ENCODE measurements around the gene PTPRU.

Gene PTPRU

DNA sequence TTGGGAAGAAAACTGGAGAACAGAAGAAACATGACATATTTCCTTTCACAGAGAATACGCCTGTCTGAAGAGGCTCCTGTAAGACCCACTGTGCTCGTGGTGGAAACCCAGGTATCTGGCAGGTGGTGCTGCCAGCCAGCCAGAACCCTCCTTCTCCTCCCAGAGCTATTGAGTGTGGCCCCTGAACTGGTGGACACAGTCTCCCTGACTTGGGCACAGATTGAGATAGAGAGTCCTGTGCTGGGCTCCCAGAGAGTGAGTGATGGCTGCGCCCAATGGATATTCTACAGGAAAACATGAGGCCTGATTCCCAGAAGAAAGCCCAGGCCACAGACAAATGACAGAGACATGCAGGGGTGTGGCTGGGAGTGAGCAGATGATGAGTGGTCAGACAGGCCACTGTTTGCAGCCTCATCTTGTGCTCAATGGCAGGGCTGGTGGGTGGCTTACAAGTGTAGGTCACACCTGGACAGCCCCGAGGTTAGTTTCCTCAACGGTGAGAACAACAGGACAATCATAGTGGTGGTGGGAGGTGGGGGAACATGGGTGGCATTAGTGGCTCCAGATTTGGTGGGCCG lies 127.9 kb downstream of the PTPRU start:
- no peak for DNase-seq (ENCODE audit: low read depth, low spot score)

DNA sequence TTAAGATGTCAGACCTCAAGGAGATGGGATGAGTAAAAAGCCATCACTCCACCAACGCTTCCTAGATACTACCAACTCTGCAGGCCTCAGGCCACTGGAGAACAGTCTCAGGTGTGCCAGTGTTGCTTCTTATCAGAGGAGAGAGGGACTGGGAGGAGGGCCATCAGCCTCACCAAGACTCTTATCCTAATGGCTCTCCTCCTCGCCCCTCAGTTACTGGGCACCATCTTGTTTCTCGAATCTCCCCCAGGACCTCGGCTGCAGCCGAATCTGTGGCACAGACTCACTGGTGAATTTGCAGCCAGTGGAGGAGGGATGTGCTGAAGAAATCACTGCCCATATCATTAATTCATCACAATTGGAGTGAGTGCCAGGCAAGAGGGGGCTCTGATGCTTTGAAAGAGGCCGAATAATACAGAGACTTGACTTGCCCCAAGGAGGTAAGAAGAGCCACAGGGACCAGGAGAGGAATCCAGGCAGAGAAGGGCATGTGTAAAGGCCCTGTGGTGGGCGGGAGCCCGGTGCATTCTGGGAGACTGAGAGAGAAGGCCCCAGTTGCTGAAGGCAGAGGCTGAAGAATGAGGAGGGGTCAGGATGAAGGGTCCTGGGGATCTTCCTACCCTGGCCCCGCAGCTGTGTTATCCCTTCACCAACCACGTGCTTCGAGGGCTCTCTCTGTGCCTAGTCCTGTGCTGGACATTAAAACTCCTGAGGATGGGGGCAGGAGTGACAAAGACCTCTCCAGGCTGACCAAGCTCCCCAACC lies 129.8 kb downstream of the PTPRU start:
- DNase-seq (ENCODE audit: low read depth, low spot score) = no peak

DNA sequence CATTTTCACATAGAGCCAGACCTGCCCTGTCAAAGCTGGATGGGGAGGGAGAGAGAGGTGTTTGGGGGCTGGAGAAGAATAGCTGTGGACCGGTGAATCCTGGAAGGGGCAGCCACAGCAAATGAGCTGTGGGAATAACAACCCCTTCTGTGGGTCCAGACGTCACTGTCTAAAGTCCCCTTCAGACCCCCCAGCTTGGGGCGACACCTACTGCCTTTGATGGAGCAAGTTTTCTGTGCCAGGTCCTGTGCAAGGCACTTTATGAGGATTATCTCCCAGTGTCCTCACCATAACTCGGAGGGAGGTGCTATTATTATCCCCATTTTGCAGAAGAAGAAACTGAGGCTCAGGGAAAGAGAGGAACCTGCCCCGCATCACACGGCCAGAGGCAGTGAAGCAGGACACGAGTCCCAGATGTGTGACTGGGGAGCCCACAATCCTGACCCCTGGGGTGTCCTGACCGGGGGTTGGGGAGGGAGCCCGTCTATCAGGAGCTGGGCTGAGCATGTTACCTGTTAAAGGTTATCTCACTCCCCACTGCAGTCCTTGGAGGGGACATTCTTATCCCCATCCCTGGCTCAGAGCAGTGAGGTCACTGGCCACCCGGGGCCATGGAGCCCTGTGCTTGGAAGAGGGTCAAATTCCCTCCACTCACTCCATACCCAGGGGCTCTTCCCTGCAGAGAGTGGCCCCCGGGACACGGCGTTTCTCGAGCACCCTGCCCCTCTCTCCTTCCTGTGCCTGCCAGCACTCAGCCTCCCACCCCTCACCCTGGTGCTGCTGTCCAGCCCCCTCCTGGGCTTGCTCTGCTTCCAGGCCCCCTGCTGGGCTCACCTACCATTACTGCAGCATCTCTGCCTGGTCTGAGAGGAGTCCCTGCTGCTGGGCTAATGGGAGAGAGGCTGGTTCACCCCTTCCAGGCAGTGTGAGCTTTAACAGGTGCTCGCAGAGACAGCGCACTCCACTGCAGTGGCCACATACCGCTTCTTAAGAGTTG lies 132.9 kb downstream of the PTPRU start:
- no peak for DNase-seq (ENCODE audit: low read depth, low spot score)

DNA sequence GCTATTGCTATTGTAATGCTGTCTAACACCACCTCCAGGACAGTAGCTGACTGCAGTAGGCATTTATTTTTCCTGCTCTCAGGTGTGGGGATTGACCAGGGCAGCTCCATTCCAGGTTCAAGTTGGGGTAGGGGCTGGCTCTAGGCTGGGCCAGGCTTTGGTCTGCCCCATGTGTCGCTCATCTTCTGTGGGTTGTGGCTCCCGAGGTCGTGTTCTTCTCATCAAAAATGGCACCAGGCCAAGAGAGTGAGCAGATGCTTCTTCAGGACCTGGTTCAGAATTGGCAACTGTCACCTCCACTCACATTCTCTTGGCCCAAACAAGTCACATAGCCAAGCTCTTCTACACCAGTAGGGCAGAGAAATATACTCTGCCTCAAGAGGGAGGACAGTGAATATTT lies 133.7 kb downstream of the PTPRU start:
- no peak for DNase-seq (ENCODE audit: low read depth, low spot score)

DNA sequence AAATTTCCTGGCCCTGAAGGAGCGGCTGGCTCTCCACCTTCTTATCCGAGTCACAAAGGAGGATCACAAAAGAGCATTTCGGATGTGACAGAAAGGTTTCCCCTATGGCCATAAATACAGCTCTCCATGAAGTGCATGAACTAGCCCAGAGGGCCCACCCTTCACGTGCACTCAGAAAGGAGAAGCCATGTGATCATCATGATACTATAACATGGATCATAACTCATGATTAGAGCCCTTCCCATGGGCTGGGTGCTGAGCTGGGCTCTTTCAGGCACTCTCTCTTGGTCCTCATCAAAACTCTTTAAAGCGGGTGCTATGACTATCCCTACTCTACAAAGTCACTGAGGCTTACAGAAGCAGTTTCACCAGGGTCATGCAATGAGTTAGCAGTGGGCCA lies 135.0 kb downstream of the PTPRU start:
- no peak for DNase-seq (ENCODE audit: low read depth, low spot score)

DNA sequence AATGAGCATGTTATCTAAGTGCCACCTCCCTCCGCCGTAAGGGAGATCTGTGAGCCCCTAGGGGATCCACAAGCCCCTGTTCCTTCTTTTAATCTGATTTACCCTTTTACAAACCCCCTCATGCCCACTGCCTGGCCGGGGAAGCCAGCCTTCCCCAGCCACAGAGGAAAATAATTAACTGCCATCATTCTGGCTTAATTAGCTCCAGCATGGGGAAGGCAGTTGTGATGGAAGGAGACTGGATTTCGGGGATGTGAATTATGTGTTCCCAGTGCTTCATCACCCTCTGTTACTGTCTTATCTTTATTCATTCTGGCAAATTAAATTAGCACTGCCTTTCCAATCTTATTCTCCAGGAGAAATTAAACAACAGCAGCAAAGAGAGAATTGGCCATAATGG lies 135.8 kb downstream of the PTPRU start:
- DNase-seq (ENCODE audit: low read depth, low spot score) = no peak
